CD4-positive, alpha-beta T cell (primary cell): Measurements from ENCODE around the gene STIM1. TPM values are rescaled to one million over a fixed set of nuclear protein-coding genes. Genes with fewer than 3 reads are reported as not detected.

ENCODE experiments used
- ATAC-seq: fragments of 200-7000 bp; cut with Tn5 transposase; one replicate; pipeline ENCODE4 v1.10.0; 2022; ENCODE audit warnings: mild to moderate bottlenecking; ENCODE audit not compliant: poor library complexity
- CTCF ChIA-PET: fragments of 350-600 bp; sonication (Branson Sonifier 250); formaldehyde crosslinking; loops from one replicate; lab custom pipeline; 2021; ENCODE audit warnings: antibody characterized with exemption, inconsistent platforms; lab: Charles Lee
- POLR2A ChIA-PET: fragments of 350-600 bp; sonication (Branson Sonifier 250); formaldehyde crosslinking; loops from one replicate; lab custom pipeline; 2021; ENCODE audit warnings: antibody characterized with exemption, inconsistent platforms; lab: Charles Lee
- DNase-seq, 14 experiments: peaks; one replicate each; pipeline ENCODE4 v3.0.0-alpha.2; 2013 to 2020; ENCODE audit warnings: mixed read lengths in 2 of 14
- H3K27ac ChIP-seq, 2 donors: one replicate each; pipeline versions ENCODE4 v1.5.1 to v1.7.0; 2013; ENCODE audit warnings: low read length in 2 of 2, low read depth in 1 of 2, mild to moderate bottlenecking in 1 of 2
- H3K27me3 ChIP-seq, 2 experiments: 1 replicate in 1 of 2; 2 replicates in 1 of 2; pipeline versions ENCODE4 v1.6.1 to v1.7.0; 2013; ENCODE audit warnings: low read length in 2 of 2, control low read depth in 1 of 2, mild to moderate bottlenecking in 1 of 2, moderate library complexity in 1 of 2; ENCODE audit not compliant: insufficient read depth in 2 of 2, control insufficient read depth in 1 of 2
- H3K36me3 ChIP-seq: one replicate; pipeline ENCODE4 v1.6.1; 2013; ENCODE audit warnings: low read length, control low read depth; ENCODE audit not compliant: insufficient read depth
- H3K4me1 ChIP-seq: one replicate; pipeline ENCODE4 v1.6.1; 2013; ENCODE audit warnings: low read length, control low read depth; ENCODE audit not compliant: insufficient read depth
- H3K4me3 ChIP-seq: one replicate; pipeline ENCODE4 v1.5.1; 2013; ENCODE audit warnings: mild to moderate bottlenecking, low read length, moderate library complexity
- H3K9me3 ChIP-seq, 2 experiments: 1 replicate in 1 of 2; 2 replicates in 1 of 2; pipeline versions ENCODE4 v1.6.1 to v1.7.0; 2013; ENCODE audit warnings: low read length in 2 of 2, mild to moderate bottlenecking in 2 of 2, control low read depth in 1 of 2, moderate library complexity in 1 of 2; ENCODE audit not compliant: control insufficient read depth in 1 of 2, insufficient read depth in 1 of 2
- H3K27ac Mint-ChIP-seq: one replicate; pipeline ENCODE4 v1.8.0; 2020; ENCODE audit warnings: mixed read lengths
- H3K27me3 Mint-ChIP-seq: one replicate; pipeline ENCODE4 v1.8.0; 2021; ENCODE audit warnings: mixed read lengths
- H3K36me3 Mint-ChIP-seq: one replicate; pipeline ENCODE4 v1.8.0; 2021; ENCODE audit warnings: low read depth, mixed read lengths
- H3K4me1 Mint-ChIP-seq: one replicate; pipeline ENCODE4 v1.8.0; 2021; ENCODE audit warnings: low read depth, mixed read lengths
- H3K4me3 Mint-ChIP-seq: one replicate; pipeline ENCODE4 v1.8.0; 2020; ENCODE audit warnings: mild to moderate bottlenecking, mixed read lengths
- H3K9me3 Mint-ChIP-seq: one replicate; pipeline ENCODE4 v1.8.0; 2020; ENCODE audit warnings: mixed read lengths
- CTCF ChIP-seq: fragments of 200-600 bp; IDR thresholded peaks from one replicate; pipeline ENCODE4 v1.8.0; 2022; ENCODE audit warnings: antibody characterized with exemption, mild to moderate bottlenecking
- intact Hi-C, 2 experiments: fragments of 100-400 bp; cut with DNase I in 1 of 2; cut with micrococcal nuclease in 1 of 2; formaldehyde crosslinking; loops; one replicate each; pipeline versions ENCODE4 v1.15.1 to v1.9.0; 2023 to 2025; cut with DNase I, micrococcal nuclease
- total RNA-seq, 174 experiments: library from RNA in 2 of 174; stranded (reverse) in 2 of 174; gene quantifications; one replicate each; pipeline ENCODE4 v1.2.3 and lab custom pipeline; 2021 to 2026

The STIM1 gene
- total RNA-seq, 2 experiments from 2014 or later, result 89.0 to 94.9 TPM

- H3K4me3 Mint-ChIP-seq, result peak overlapping the region; percentile 77
- intact Hi-C loops, result loop anchor here in 1 of 2 experiments (5.0 kb wide), 1 partner anchor 38 kb away; the partner anchor contains the start of gene NUP98
- H3K27ac Mint-ChIP-seq, result peak overlapping the region; percentile 95
- peak overlapping the region; percentile 8 to 47 for H3K27ac ChIP-seq
- no peaks in the 10 kb centered on the region for H3K9me3 Mint-ChIP-seq
- H3K4me1 ChIP-seq, result peaks cover 92% of the 10 kb centered on the region
- peaks cover 88% of the 10 kb centered on the region for H3K4me1 Mint-ChIP-seq
- CTCF ChIA-PET, result interaction anchor here (1.1 to 10.7 kb wide), 3 partner anchors 10 to 18 kb away, joined by 3 to 216 read pairs (median 7); partner anchors contain the start of gene STIM1
- POLR2A ChIA-PET, result interaction anchor here (0.8 to 15.1 kb wide), 4 partner anchors 18 to 93 kb away, joined by 3 to 577 read pairs (median 3); partner anchors contain the start of genes PGAP2 and STIM1
- DNase-seq (peak in 2 of 14 experiments; percentile 41 to 46), ATAC-seq (no peak)
- peaks cover 74% of the 10 kb centered on the region for H3K36me3 Mint-ChIP-seq
- TF ChIP-seq CTCF, result no peak
- H3K36me3 ChIP-seq, result peaks cover 47% of the 10 kb centered on the region
- no peaks in the 10 kb centered on the region for H3K27me3 Mint-ChIP-seq
- no peaks in the 10 kb centered on the region for H3K27me3 ChIP-seq
- H3K9me3 ChIP-seq, result no peaks in the 10 kb centered on the region
- peak overlapping the region; percentile 15 for H3K4me3 ChIP-seq
Observed at GRCh38 chr11:3834664-3835461, 20.6 kb upstream of the STIM1 start.

GRCh38 chr11:3835751-3836150 lies 19.7 kb upstream of the STIM1 start:
- Histone ChIP-seq H3K4me1 (peaks cover 85% of the 10 kb centered on the region), H3K27me3 (no peaks in the 10 kb centered on the region), H3K4me3 (no peak overlapping the region), H3K36me3 (peaks cover 38% of the 10 kb centered on the region), H3K27ac (peak overlapping the region; percentile 8 to 47), H3K9me3 (no peaks in the 10 kb centered on the region)
- Mint-ChIP-seq H3K27ac (peak overlapping the region; percentile 95), H3K9me3 (no peaks in the 10 kb centered on the region), H3K36me3 (peaks cover 70% of the 10 kb centered on the region), H3K4me1 (peaks cover 84% of the 10 kb centered on the region), H3K4me3 (peak overlapping the region; percentile 94), H3K27me3 (no peaks in the 10 kb centered on the region)
- ChIA-PET POLR2A (interaction anchor here (1.1 to 15.1 kb wide), 4 partner anchors 17 to 113 kb away, joined by 3 to 577 read pairs (median 40); partner anchors contain the start of genes PGAP2 and STIM1), CTCF (interaction anchor here (1.1 to 10.7 kb wide), 2 partner anchors 11 to 17 kb away, joined by 3 to 216 read pairs; partner anchors contain the start of gene STIM1)
- intact Hi-C loops, result loop anchor here in 1 of 2 experiments (5.0 kb wide), 1 partner anchor 38 kb away; the partner anchor contains the start of gene NUP98
- no peak for ATAC-seq
- DNase-seq, result no peak
- no peak for TF ChIP-seq CTCF

- Histone ChIP-seq H3K36me3 (peaks cover 26% of the 10 kb centered on the region), H3K27ac (peak overlapping the region; percentile 90 to 97), H3K4me3 (peak overlapping the region; percentile 95), H3K4me1 (peaks cover 80% of the 10 kb centered on the region), H3K27me3 (no peaks in the 10 kb centered on the region), H3K9me3 (no peaks in the 10 kb centered on the region)
- CTCF ChIA-PET, result interaction anchor here (0.7 to 10.7 kb wide), 3 partner anchors 16 to 58 kb away, joined by 3 to 216 read pairs (median 4); partner anchors contain the start of gene STIM1
- ATAC-seq, result peak; percentile 4
- DNase-seq, result peak in 12 of 14 experiments; percentile 25 to 85 (median 64)
- H3K9me3 Mint-ChIP-seq, result no peaks in the 10 kb centered on the region
- H3K27me3 Mint-ChIP-seq, result no peaks in the 10 kb centered on the region
- intact Hi-C loops, result loop anchor here in 1 of 2 experiments (5.0 kb wide), 1 partner anchor 40 kb away; the partner anchor contains the start of gene NUP98
- peaks cover 81% of the 10 kb centered on the region for H3K4me1 Mint-ChIP-seq
- TF ChIP-seq CTCF, result no peak
- peak overlapping the region; percentile 95 for H3K27ac Mint-ChIP-seq
- peak overlapping the region; percentile 94 for H3K4me3 Mint-ChIP-seq
- H3K36me3 Mint-ChIP-seq, result peaks cover 64% of the 10 kb centered on the region
- POLR2A ChIA-PET, result interaction anchor here (0.5 to 15.1 kb wide), 11 partner anchors 8 to 236 kb away, joined by 3 to 577 read pairs (median 4); partner anchors contain the start of genes NUP98, PGAP2 and STIM1
Observed at GRCh38 chr11:3836903-3837302, 18.6 kb upstream of the STIM1 start.
